Body of pancreas (tissue), 4 donors: ENCODE measurements around the gene MAPK14. TPM values are rescaled to one million over a fixed set of nuclear protein-coding genes. Genes with fewer than 3 reads are reported as not detected.

Source experiments
- ATAC-seq: fragments of 150-250 bp; one replicate; pipeline ENCODE4 v1.9.1; 2016
- DNase-seq, 4 donors: peaks; one replicate each; pipeline ENCODE4 v3.0.0-alpha.2; 2019
- H3K27ac ChIP-seq, 4 donors: fragments of 200-600 bp; sonication (generic); 1 replicate in 3 of 4; 2 replicates in 1 of 4; pipeline versions ENCODE4 v1.5.1 to v1.6.1; 2016 to 2019; ENCODE audit warnings: mild to moderate bottlenecking in 1 of 4, mixed read lengths in 1 of 4, moderate library complexity in 1 of 4
- H3K27me3 ChIP-seq, 2 donors: fragments of 200-600 bp; sonication (generic); one replicate each; pipeline ENCODE4 v1.6.0; 2016; ENCODE audit warnings: mild to moderate bottlenecking in 1 of 2
- H3K36me3 ChIP-seq, 2 donors: fragments of 200-600 bp; sonication (generic); replicated peaks in 1 of 2; 2 replicates each; pipeline ENCODE4 v1.5.1; 2016; ENCODE audit warnings: low read depth in 2 of 2; ENCODE audit not compliant: insufficient read depth in 1 of 2
- H3K4me1 ChIP-seq: fragments of 200-600 bp; sonication (generic); one replicate; pipeline ENCODE4 v1.6.0; 2016
- H3K4me3 ChIP-seq, 2 donors: fragments of 200-600 bp; sonication (generic); 1 replicate in 1 of 2; 2 replicates in 1 of 2; pipeline ENCODE4 v1.5.1; 2016 to 2019
- H3K9me3 ChIP-seq, 3 donors: fragments of 200-600 bp; sonication (generic); 1 replicate in 2 of 3; 2 replicates in 1 of 3; pipeline ENCODE4 v1.5.1; 2016
- CTCF ChIP-seq, 7 experiments: fragments of 450-650 bp in 4 of 7; fragments of 200-600 bp in 3 of 7; sonication (generic) in 3 of 7; IDR thresholded peaks; one replicate each; pipeline ENCODE4 v1.5.1; 2016 to 2019; ENCODE audit warnings: antibody characterized with exemption in 7 of 7
- POLR2A ChIP-seq, 3 donors: fragments of 450-650 bp; IDR thresholded peaks; one replicate each; pipeline ENCODE4 v1.6.1; 2016; ENCODE audit warnings: antibody characterized with exemption in 3 of 3, mild to moderate bottlenecking in 2 of 3
- WGBS, 2 donors: methylation state at CpG; one replicate each; pipeline ENCODE4 v1.1.5; 2017; 5-methylcytosine and 5-hydroxymethylcytosine counted together
- intact Hi-C: fragments of 100-400 bp; cut with DNase I; formaldehyde crosslinking; loops from one replicate; pipeline ENCODE4 v1.15.1; 2023
- total RNA-seq, 2 donors: library from RNA; depleted of rRNA; stranded (reverse); fragments of >200 nt; gene quantifications; one replicate each; pipeline ENCODE4 v1.1.0, GENCODE V29; 2016

The MAPK14 gene
- total RNA-seq, 2 donors from 2014 or later, result 30.3 to 33.7 TPM

GRCh38 chr6:36094753-36095496 is 67.3 kb downstream of the MAPK14 start:
- DNase-seq (peak; percentile 80 to 89 (median 84)), ATAC-seq (peak; percentile 92)
- Histone ChIP-seq H3K27me3 (no peaks in the 10 kb centered on the region), H3K9me3 (no peaks in the 10 kb centered on the region), H3K27ac (peak overlapping the region in 1 of 4 donors; percentile 23), H3K36me3 (peaks cover 0 to 3% of the 10 kb centered on the region in 2 donors), H3K4me3 (no peak overlapping the region), H3K4me1 (peaks cover 15% of the 10 kb centered on the region)
- WGBS, 2 donors, result 10% methylated on average over 9 of the region's 9 CpGs
- intact Hi-C loops, result loop anchor here (5.0 kb wide), 1 partner anchor 73 kb away; the partner anchor contains the start of gene SLC26A8
- peak; percentile 80 to 94 (median 90) for TF ChIP-seq CTCF (IDR thresholded peaks at IDR 0.05)
- TF ChIP-seq POLR2A (IDR thresholded peaks at IDR 0.05), result no peak

GRCh38 chr6:36095497-36096391 is 68.1 kb downstream of the MAPK14 start:
- WGBS, 2 donors, result 57 to 61% methylated on average over 8 of the region's 8 CpGs
- H3K4me3 ChIP-seq, result no peak overlapping the region
- ATAC-seq (no peak), DNase-seq (no peak)
- no peaks in the 10 kb centered on the region for H3K27me3 ChIP-seq
- peaks cover 15% of the 10 kb centered on the region for H3K4me1 ChIP-seq
- peaks cover 0 to 3% of the 10 kb centered on the region in 2 donors for H3K36me3 ChIP-seq
- H3K9me3 ChIP-seq, result no peaks in the 10 kb centered on the region
- intact Hi-C loops, result no loop called here
- TF ChIP-seq CTCF (IDR thresholded peaks at IDR 0.05), result no peak
- TF ChIP-seq POLR2A (IDR thresholded peaks at IDR 0.05), result no peak
- no peak overlapping the region for H3K27ac ChIP-seq

GRCh38 chr6:36098253-36098919 is 70.8 kb downstream of the MAPK14 start:
- DNase-seq, result no peak
- Histone ChIP-seq H3K36me3 (peaks cover 0 to 8% of the 10 kb centered on the region in 2 donors), H3K4me1 (peaks cover 15% of the 10 kb centered on the region), H3K4me3 (no peak overlapping the region), H3K27me3 (no peaks in the 10 kb centered on the region), H3K9me3 (no peaks in the 10 kb centered on the region), H3K27ac (no peak overlapping the region)
- WGBS, 2 donors, result 73 to 86% methylated on average over 3 of the region's 3 CpGs
- intact Hi-C loops, result no loop called here
- ATAC-seq, result no peak
- TF ChIP-seq POLR2A (IDR thresholded peaks at IDR 0.05) (no peak), CTCF (IDR thresholded peaks at IDR 0.05) (no peak)

- Histone ChIP-seq H3K9me3 (no peaks in the 10 kb centered on the region), H3K27me3 (no peaks in the 10 kb centered on the region), H3K36me3 (peaks cover 0 to 12% of the 10 kb centered on the region in 2 donors), H3K4me3 (no peak overlapping the region), H3K27ac (no peak overlapping the region), H3K4me1 (peaks cover 15% of the 10 kb centered on the region)
- ATAC-seq, result no peak
- WGBS, 2 donors, result 78 to 92% methylated on average over 5 of the region's 5 CpGs
- intact Hi-C loops, result no loop called here
- no peak for TF ChIP-seq CTCF (IDR thresholded peaks at IDR 0.05)
- no peak for TF ChIP-seq POLR2A (IDR thresholded peaks at IDR 0.05)
- no peak for DNase-seq
These were observed 71.5 kb downstream of the MAPK14 start for GRCh38 chr6:36098920-36099647.
